ENCODE data around the gene ARRDC4. TPM values are rescaled to one million over a fixed set of nuclear protein-coding genes. Genes with fewer than 3 reads are reported as not detected.

Gene ARRDC4
- total RNA-seq, 2 donors from 2014 or later = 2.1 TPM

GRCh38 chr15:97992823-97993222 is 32.3 kb downstream of the ARRDC4 start:
- Histone ChIP-seq H3K4me1 (ENCODE audit: control insufficient read depth, insufficient read depth, low read length) (no peaks in the 10 kb centered on the region), H3K27ac (ENCODE audit: low read depth, low read length) (no peak overlapping the region), H3K36me3 (ENCODE audit: control insufficient read depth, insufficient read depth, low read length) (no peaks in the 10 kb centered on the region), H3K4me3 (ENCODE audit: low read length) (no peak overlapping the region), H3K9me3 (ENCODE audit: control insufficient read depth, low read length) (peaks cover 4% of the 10 kb centered on the region), H3K27me3 (ENCODE audit: control insufficient read depth, insufficient read depth, low read length, poor library complexity, severe bottlenecking) (no peaks in the 10 kb centered on the region), H3K9ac (ENCODE audit: extremely low read depth, low read length, poor library complexity, severe bottlenecking) (no peak overlapping the region)
- no peak for TF ChIP-seq CTCF (conservative IDR thresholded peaks at IDR 0.05)
- no peaks in the 10 kb centered on the region for H3K36me3 Mint-ChIP-seq (ENCODE audit: low read depth)
- no peak overlapping the region for H3K4me3 Mint-ChIP-seq
- H3K27me3 Mint-ChIP-seq (ENCODE audit: insufficient read depth) = no peaks in the 10 kb centered on the region
- 91 to 100% methylated on average over 1 of the region's 1 CpG for WGBS, 2 experiments (ENCODE audit: insufficient coverage in 1 of 2, insufficient read length in 1 of 2)
- H3K4me1 Mint-ChIP-seq = no peaks in the 10 kb centered on the region
- no peak for DNase-seq
- H3K9me3 Mint-ChIP-seq = peaks cover 4% of the 10 kb centered on the region
- H3K27ac Mint-ChIP-seq = no peak overlapping the region

- Mint-ChIP-seq H3K4me3 (no peak overlapping the region), H3K27ac (no peak overlapping the region), H3K4me1 (no peaks in the 10 kb centered on the region), H3K9me3 (no peaks in the 10 kb centered on the region), H3K36me3 (ENCODE audit: low read depth) (no peaks in the 10 kb centered on the region), H3K27me3 (ENCODE audit: insufficient read depth) (no peaks in the 10 kb centered on the region)
- 86 to 93% methylated on average over 3 of the region's 3 CpGs for WGBS, 2 experiments (ENCODE audit: insufficient coverage in 1 of 2, insufficient read length in 1 of 2)
- no peaks in the 10 kb centered on the region for H3K9me3 ChIP-seq (ENCODE audit: control insufficient read depth, low read length)
- DNase-seq = no peak
- no peak overlapping the region for H3K4me3 ChIP-seq (ENCODE audit: low read length)
- H3K27me3 ChIP-seq (ENCODE audit: control insufficient read depth, insufficient read depth, low read length, poor library complexity, severe bottlenecking) = no peaks in the 10 kb centered on the region
- TF ChIP-seq CTCF (conservative IDR thresholded peaks at IDR 0.05) = no peak
- no peaks in the 10 kb centered on the region for H3K36me3 ChIP-seq (ENCODE audit: control insufficient read depth, insufficient read depth, low read length)
- no peak overlapping the region for H3K9ac ChIP-seq (ENCODE audit: extremely low read depth, low read length, poor library complexity, severe bottlenecking)
- H3K27ac ChIP-seq (ENCODE audit: low read depth, low read length) = no peak overlapping the region
- no peaks in the 10 kb centered on the region for H3K4me1 ChIP-seq (ENCODE audit: control insufficient read depth, insufficient read depth, low read length)
Measured at GRCh38 chr15:97993310-97993738, 32.8 kb downstream of the ARRDC4 start.

GRCh38 chr15:97994236-97994635 is 33.7 kb downstream of the ARRDC4 start:
- Histone ChIP-seq H3K9ac (ENCODE audit: extremely low read depth, low read length, poor library complexity, severe bottlenecking) (no peak overlapping the region), H3K4me1 (ENCODE audit: control insufficient read depth, insufficient read depth, low read length) (no peaks in the 10 kb centered on the region), H3K36me3 (ENCODE audit: control insufficient read depth, insufficient read depth, low read length) (no peaks in the 10 kb centered on the region), H3K27ac (ENCODE audit: low read depth, low read length) (no peak overlapping the region), H3K27me3 (ENCODE audit: control insufficient read depth, insufficient read depth, low read length, poor library complexity, severe bottlenecking) (no peaks in the 10 kb centered on the region), H3K9me3 (ENCODE audit: control insufficient read depth, low read length) (no peaks in the 10 kb centered on the region), H3K4me3 (ENCODE audit: low read length) (no peak overlapping the region)
- TF ChIP-seq CTCF (conservative IDR thresholded peaks at IDR 0.05) = no peak
- Mint-ChIP-seq H3K27me3 (ENCODE audit: insufficient read depth) (no peaks in the 10 kb centered on the region), H3K27ac (no peak overlapping the region), H3K36me3 (ENCODE audit: low read depth) (no peaks in the 10 kb centered on the region), H3K4me3 (no peak overlapping the region), H3K9me3 (no peaks in the 10 kb centered on the region), H3K4me1 (no peaks in the 10 kb centered on the region)
- WGBS, 2 experiments (ENCODE audit: insufficient coverage in 1 of 2, insufficient read length in 1 of 2) = 88 to 96% methylated on average over 2 to 3 of the region's 3 CpGs
- no peak for DNase-seq
